CD4-positive, CD25-positive, alpha-beta regulatory T cell (primary cell): ENCODE data around the gene STYXL1. TPM values are rescaled to one million over a fixed set of nuclear protein-coding genes. Genes with fewer than 3 reads are reported as not detected.

Experiments
- ATAC-seq, 2 donors: fragments of 150-1000 bp; cut with Tn5 transposase; one replicate each; pipeline ENCODE4 v1.10.0; 2021; ENCODE audit warnings: low read depth in 2 of 2, moderate number of reproducible peaks in 2 of 2, moderate library complexity in 1 of 2
- DNase-seq, 3 donors: peaks; one replicate each; pipeline versions ENCODE4 v3.0.0 to v3.0.0-alpha.2; 2012 to 2022; ENCODE audit warnings: mixed read lengths in 1 of 3
- H3K27ac ChIP-seq: one replicate; pipeline ENCODE4 v1.7.0; 2013; ENCODE audit warnings: mild to moderate bottlenecking, low read length; ENCODE audit not compliant: insufficient read depth, poor library complexity, severe bottlenecking
- H3K27me3 ChIP-seq: one replicate; pipeline ENCODE4 v1.7.0; 2013; ENCODE audit warnings: low read length; ENCODE audit not compliant: control insufficient read depth, insufficient read depth
- H3K36me3 ChIP-seq: one replicate; pipeline ENCODE4 v1.7.0; 2013; ENCODE audit warnings: mild to moderate bottlenecking, low read length, moderate library complexity; ENCODE audit not compliant: control insufficient read depth, insufficient read depth
- H3K4me1 ChIP-seq: 2 replicates; pipeline ENCODE4 v1.7.0; 2013; ENCODE audit warnings: mild to moderate bottlenecking, low read length; ENCODE audit not compliant: insufficient read depth, control insufficient read depth, poor library complexity, severe bottlenecking
- H3K4me3 ChIP-seq: one replicate; pipeline ENCODE4 v1.7.0; 2013; ENCODE audit warnings: low read depth, mild to moderate bottlenecking, low read length, moderate library complexity
- H3K9me3 ChIP-seq, 2 experiments: 1 replicate in 1 of 2; 2 replicates in 1 of 2; pipeline ENCODE4 v1.7.0; 2013; ENCODE audit warnings: low read length in 2 of 2, mild to moderate bottlenecking in 1 of 2, moderate library complexity in 1 of 2; ENCODE audit not compliant: control insufficient read depth in 2 of 2
- H3K27ac Mint-ChIP-seq, 3 donors: one replicate each; pipeline ENCODE4 v1.8.0; 2020 to 2022; ENCODE audit warnings: mild to moderate bottlenecking in 3 of 3, mixed read lengths in 3 of 3, moderate library complexity in 2 of 3
- H3K27me3 Mint-ChIP-seq: one replicate; pipeline ENCODE4 v1.8.0; 2022; ENCODE audit warnings: mild to moderate bottlenecking, mixed read lengths
- H3K36me3 Mint-ChIP-seq: one replicate; pipeline ENCODE4 v1.8.0; 2020; ENCODE audit warnings: mixed read lengths
- H3K4me1 Mint-ChIP-seq, 4 donors: one replicate each; pipeline ENCODE4 v1.8.0; 2020 to 2022; ENCODE audit warnings: mixed read lengths in 4 of 4, mild to moderate bottlenecking in 1 of 4
- H3K4me3 Mint-ChIP-seq, 4 donors: one replicate each; pipeline ENCODE4 v1.8.0; 2020 to 2022; ENCODE audit warnings: mild to moderate bottlenecking in 4 of 4, mixed read lengths in 4 of 4, moderate library complexity in 3 of 4
- H3K9me3 Mint-ChIP-seq, 7 donors: one replicate each; pipeline ENCODE4 v1.8.0; 2020 to 2022; ENCODE audit warnings: mixed read lengths in 7 of 7, mild to moderate bottlenecking in 3 of 7, moderate library complexity in 2 of 7
- polyA plus RNA-seq, 4 donors: library from polyadenylated mRNA; unstranded; fragments of 300-500 nt; fragmentation: Illumina TruSeq; gene quantifications; one replicate each; pipeline ENCODE4 v1.2.3, GENCODE V29; 2021
- total RNA-seq: library from RNA; stranded (reverse); gene quantifications from one replicate; pipeline ENCODE4 v1.2.3, GENCODE V29; 2022

STYXL1 gene
- total and polyA plus RNA-seq, 5 donors from 2014 or later: 16.8 to 80.8 (median 62.0) TPM

DNA sequence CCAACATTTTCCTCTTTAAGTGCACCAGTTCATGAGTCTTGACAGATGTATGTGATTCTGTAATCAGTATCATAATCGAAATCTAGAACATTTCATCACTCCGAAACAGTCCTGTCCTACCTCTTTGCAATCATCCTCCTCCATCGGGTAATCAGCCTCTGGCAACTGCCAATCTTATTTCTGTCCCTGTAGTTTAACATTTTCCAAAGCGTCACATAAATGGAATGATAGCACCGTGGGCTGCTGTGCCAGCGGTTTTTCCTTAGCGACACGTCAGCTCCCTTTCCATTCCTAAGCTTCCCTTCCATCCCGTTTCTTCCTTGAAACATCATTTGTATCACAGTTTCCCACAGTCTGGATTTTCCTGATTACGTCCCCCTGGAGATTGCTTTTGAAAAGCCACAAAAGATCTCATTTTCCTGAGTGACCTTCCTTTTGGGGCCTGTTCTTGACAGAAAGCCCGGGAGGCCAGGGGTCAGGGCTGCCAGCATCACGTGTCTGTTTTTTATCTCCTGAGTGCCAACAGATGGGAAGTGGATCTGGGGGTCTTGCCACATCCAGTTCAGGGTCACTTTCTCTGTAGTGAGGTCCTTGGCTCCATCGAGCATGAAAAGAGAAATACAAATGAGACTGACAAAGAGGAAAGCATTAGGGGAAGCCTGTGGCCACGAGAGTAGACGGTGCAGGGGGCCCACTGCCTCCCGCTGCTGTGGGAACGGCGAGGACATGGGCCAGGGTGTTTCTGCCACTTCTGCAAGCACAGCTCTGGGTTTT, 85.0 kb downstream of the STYXL1 start:
- Mint-ChIP-seq H3K27me3 (no peaks in the 10 kb centered on the region), H3K4me1 (peaks cover 0 to 5% (median 2%) of the 10 kb centered on the region in 4 donors), H3K36me3 (peaks cover 23% of the 10 kb centered on the region), H3K4me3 (no peak overlapping the region), H3K9me3 (no peaks in the 10 kb centered on the region), H3K27ac (peak overlapping the region in 1 of 3 donors; percentile 11)
- no peak for ATAC-seq
- Histone ChIP-seq H3K27ac (no peak overlapping the region), H3K9me3 (no peaks in the 10 kb centered on the region), H3K4me3 (no peak overlapping the region), H3K36me3 (peaks cover 7% of the 10 kb centered on the region), H3K27me3 (no peaks in the 10 kb centered on the region), H3K4me1 (no peaks in the 10 kb centered on the region)
- DNase-seq: no peak

DNA sequence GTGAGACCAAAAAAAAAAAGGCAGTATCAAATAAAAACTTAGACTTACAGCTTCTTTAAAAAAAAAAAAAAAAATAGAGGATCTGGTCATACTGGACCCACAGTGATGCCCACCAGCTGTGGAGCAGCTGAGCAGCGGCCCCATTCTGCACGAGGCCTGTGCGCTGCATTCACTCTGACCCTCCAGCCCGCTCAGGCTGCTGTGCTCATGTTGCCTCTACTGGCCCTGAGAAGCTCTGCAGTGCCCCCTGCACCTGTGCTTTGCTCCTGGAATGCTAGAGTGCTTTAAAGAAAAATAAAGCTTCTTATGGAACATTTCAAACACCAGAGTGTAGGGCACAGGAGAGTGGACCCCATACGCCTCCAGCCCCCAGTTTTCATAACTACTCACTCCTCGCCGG, 86.6 kb downstream of the STYXL1 start:
- no peak overlapping the region for H3K4me3 Mint-ChIP-seq
- H3K4me3 ChIP-seq: no peak overlapping the region
- peaks cover 0 to 5% (median 2%) of the 10 kb centered on the region in 4 donors for H3K4me1 Mint-ChIP-seq
- no peak for DNase-seq
- no peak overlapping the region for H3K27ac ChIP-seq
- H3K9me3 Mint-ChIP-seq: no peaks in the 10 kb centered on the region
- peaks cover 4% of the 10 kb centered on the region for H3K27me3 Mint-ChIP-seq
- no peak for ATAC-seq
- H3K27me3 ChIP-seq: no peaks in the 10 kb centered on the region
- no peaks in the 10 kb centered on the region for H3K4me1 ChIP-seq
- H3K27ac Mint-ChIP-seq: no peak overlapping the region
- H3K36me3 Mint-ChIP-seq: peaks cover 26% of the 10 kb centered on the region
- H3K9me3 ChIP-seq: no peaks in the 10 kb centered on the region
- peaks cover 19% of the 10 kb centered on the region for H3K36me3 ChIP-seq

DNA sequence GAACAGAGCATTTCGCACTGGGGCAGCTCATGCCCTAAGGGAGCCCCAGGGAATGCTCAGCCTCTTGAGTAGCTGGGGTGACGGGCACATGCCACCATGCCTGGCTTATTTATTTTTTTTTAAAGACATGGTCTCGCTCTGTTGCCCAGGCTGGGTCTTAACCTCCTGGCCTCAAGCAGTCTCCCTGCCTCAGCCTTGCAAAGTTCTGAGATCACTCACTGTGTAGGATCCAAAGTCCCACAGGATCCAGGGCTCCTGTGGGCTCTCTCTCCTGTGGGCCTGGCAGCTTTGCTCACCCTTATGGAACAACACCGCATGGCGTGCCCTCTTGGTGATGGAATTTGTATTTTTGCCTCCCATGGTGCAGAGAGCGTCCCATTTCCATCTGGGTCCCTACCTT, 87.4 kb downstream of the STYXL1 start:
- H3K27me3 ChIP-seq: no peaks in the 10 kb centered on the region
- peaks cover 4% of the 10 kb centered on the region for H3K27me3 Mint-ChIP-seq
- peaks cover 26% of the 10 kb centered on the region for H3K36me3 Mint-ChIP-seq
- no peak overlapping the region for H3K27ac ChIP-seq
- no peaks in the 10 kb centered on the region for H3K4me1 ChIP-seq
- H3K4me1 Mint-ChIP-seq: peaks cover 0 to 5% (median under 1%) of the 10 kb centered on the region in 4 donors
- ATAC-seq (no peak), DNase-seq (no peak)
- no peak overlapping the region for H3K4me3 Mint-ChIP-seq
- H3K4me3 ChIP-seq: no peak overlapping the region
- H3K27ac Mint-ChIP-seq: no peak overlapping the region
- H3K9me3 ChIP-seq: no peaks in the 10 kb centered on the region
- H3K9me3 Mint-ChIP-seq: no peaks in the 10 kb centered on the region
- peaks cover 27% of the 10 kb centered on the region for H3K36me3 ChIP-seq

GRCh38 chr7:75958802-75959543, 88.8 kb downstream of the STYXL1 start:
- H3K4me3 ChIP-seq: no peak overlapping the region
- DNase-seq: no peak
- H3K4me1 Mint-ChIP-seq: peaks cover 0 to 5% (median under 1%) of the 10 kb centered on the region in 4 donors
- peaks cover 29% of the 10 kb centered on the region for H3K36me3 Mint-ChIP-seq
- no peaks in the 10 kb centered on the region for H3K4me1 ChIP-seq
- H3K27ac Mint-ChIP-seq: peak overlapping the region in 1 of 3 donors; percentile 23
- H3K9me3 ChIP-seq: no peaks in the 10 kb centered on the region
- no peaks in the 10 kb centered on the region for H3K9me3 Mint-ChIP-seq
- H3K36me3 ChIP-seq: peaks cover 34% of the 10 kb centered on the region
- peaks cover 4% of the 10 kb centered on the region for H3K27me3 Mint-ChIP-seq
- ATAC-seq: no peak
- H3K4me3 Mint-ChIP-seq: no peak overlapping the region
- H3K27me3 ChIP-seq: no peaks in the 10 kb centered on the region
- H3K27ac ChIP-seq: no peak overlapping the region

- Mint-ChIP-seq H3K4me1 (peaks cover 0 to 2% (median 0%) of the 10 kb centered on the region in 4 donors), H3K27me3 (peaks cover 4% of the 10 kb centered on the region), H3K27ac (no peak overlapping the region), H3K36me3 (peaks cover 20% of the 10 kb centered on the region), H3K4me3 (no peak overlapping the region), H3K9me3 (no peaks in the 10 kb centered on the region)
- peaks cover 37% of the 10 kb centered on the region for H3K36me3 ChIP-seq
- no peak overlapping the region for H3K27ac ChIP-seq
- DNase-seq (no peak), ATAC-seq (no peak)
- no peaks in the 10 kb centered on the region for H3K9me3 ChIP-seq
- no peak overlapping the region for H3K4me3 ChIP-seq
- H3K4me1 ChIP-seq: no peaks in the 10 kb centered on the region
- H3K27me3 ChIP-seq: no peaks in the 10 kb centered on the region
Measured at GRCh38 chr7:75957021-75957736, 90.6 kb downstream of the STYXL1 start.

GRCh38 chr7:75955331-75955955, 92.4 kb downstream of the STYXL1 start:
- H3K27me3 ChIP-seq: no peaks in the 10 kb centered on the region
- H3K27me3 Mint-ChIP-seq: peaks cover 4% of the 10 kb centered on the region
- H3K4me3 ChIP-seq: no peak overlapping the region
- ATAC-seq: no peak
- no peaks in the 10 kb centered on the region for H3K4me1 ChIP-seq
- no peak overlapping the region for H3K27ac Mint-ChIP-seq
- no peak for DNase-seq
- no peaks in the 10 kb centered on the region for H3K9me3 ChIP-seq
- peaks cover 34% of the 10 kb centered on the region for H3K36me3 ChIP-seq
- no peaks in the 10 kb centered on the region for H3K9me3 Mint-ChIP-seq
- H3K4me3 Mint-ChIP-seq: no peak overlapping the region
- no peak overlapping the region for H3K27ac ChIP-seq
- H3K4me1 Mint-ChIP-seq: no peaks in the 10 kb centered on the region
- peaks cover 11% of the 10 kb centered on the region for H3K36me3 Mint-ChIP-seq

- H3K4me3 Mint-ChIP-seq: no peak overlapping the region
- peaks cover 10% of the 10 kb centered on the region for H3K36me3 Mint-ChIP-seq
- Histone ChIP-seq H3K27ac (no peak overlapping the region), H3K27me3 (no peaks in the 10 kb centered on the region), H3K36me3 (peaks cover 34% of the 10 kb centered on the region), H3K4me1 (no peaks in the 10 kb centered on the region), H3K9me3 (no peaks in the 10 kb centered on the region), H3K4me3 (no peak overlapping the region)
- peaks cover 0 to 3% (median 0%) of the 10 kb centered on the region in 4 donors for H3K4me1 Mint-ChIP-seq
- no peaks in the 10 kb centered on the region for H3K9me3 Mint-ChIP-seq
- peaks cover 4% of the 10 kb centered on the region for H3K27me3 Mint-ChIP-seq
- DNase-seq: no peak
- peak overlapping the region in 1 of 3 donors; percentile 65 for H3K27ac Mint-ChIP-seq
- ATAC-seq: no peak
Measured at GRCh38 chr7:75953931-75954330, 93.9 kb downstream of the STYXL1 start.
